ENCODE measurements around the gene VIPR2. TPM values are rescaled to one million over a fixed set of nuclear protein-coding genes. Genes with fewer than 3 reads are reported as not detected.

Gene VIPR2
- total RNA-seq, 1 donor from 2014 or later: not detected

GRCh38 chr7:159158125-159158887, 13.6 kb upstream of the VIPR2 start:
- DNase-seq (ENCODE audit: low spot score): no peak

GRCh38 chr7:159157714-159158113, 13.0 kb upstream of the VIPR2 start:
- DNase-seq (ENCODE audit: low spot score): no peak

- DNase-seq (ENCODE audit: low spot score): no peak
Measured at GRCh38 chr7:159156436-159157245, 12.0 kb upstream of the VIPR2 start.

- no peak for DNase-seq (ENCODE audit: low spot score)
Measured at GRCh38 chr7:159155410-159155809, 10.7 kb upstream of the VIPR2 start.

- no peak for DNase-seq (ENCODE audit: low spot score)
Measured at GRCh38 chr7:159154243-159154642, 9.6 kb upstream of the VIPR2 start.

GRCh38 chr7:159153511-159153910, 8.8 kb upstream of the VIPR2 start:
- DNase-seq (ENCODE audit: low spot score): no peak

- DNase-seq (ENCODE audit: low spot score): no peak
Measured at GRCh38 chr7:159152816-159153215, 8.1 kb upstream of the VIPR2 start.

GRCh38 chr7:159151231-159151630, 6.6 kb upstream of the VIPR2 start:
- no peak for DNase-seq (ENCODE audit: low spot score)

- DNase-seq (ENCODE audit: low spot score): no peak
Measured at GRCh38 chr7:159149488-159149887, 4.8 kb upstream of the VIPR2 start.

GRCh38 chr7:159148430-159149395, 4.0 kb upstream of the VIPR2 start:
- no peak for DNase-seq (ENCODE audit: low spot score)

- DNase-seq (ENCODE audit: low spot score): no peak
Measured at GRCh38 chr7:159147687-159148086, 3.0 kb upstream of the VIPR2 start.

- no peak for DNase-seq (ENCODE audit: low spot score)
Measured at GRCh38 chr7:159147246-159147645, 2.6 kb upstream of the VIPR2 start.

GRCh38 chr7:159146084-159146858, 1.6 kb upstream of the VIPR2 start:
- no peak for DNase-seq (ENCODE audit: low spot score)

- no peak for DNase-seq (ENCODE audit: low spot score)
Measured at GRCh38 chr7:159145490-159145855, 806 bp upstream of the VIPR2 start.

GRCh38 chr7:159143780-159144757, 598 bp downstream of the VIPR2 start:
- DNase-seq (ENCODE audit: low spot score): peak; percentile 5

- no peak for DNase-seq (ENCODE audit: low spot score)
Measured at GRCh38 chr7:159142730-159143129, 1.9 kb downstream of the VIPR2 start.

- no peak for DNase-seq (ENCODE audit: low spot score)
Measured at GRCh38 chr7:159142199-159142598, 2.5 kb downstream of the VIPR2 start.

GRCh38 chr7:159141660-159142059, 3.0 kb downstream of the VIPR2 start:
- no peak for DNase-seq (ENCODE audit: low spot score)

GRCh38 chr7:159141167-159141566, 3.5 kb downstream of the VIPR2 start:
- DNase-seq (ENCODE audit: low spot score): no peak

All from umbilical cord (tissue), 2 donors.